SK-N-SH (cell line): ENCODE measurements around the gene CRB1. TPM values are rescaled to one million over a fixed set of nuclear protein-coding genes. Genes with fewer than 3 reads are reported as not detected.

Source experiments
- CTCF ChIA-PET: fragments of 300-600, 350-600 bp; formaldehyde crosslinking; extraction: SDS; loops from one replicate; lab custom pipeline; 2021; lab: Yijun Ruan, JAX
- POLR2A ChIA-PET: fragments of 350-600 bp; sonication (Branson Sonifier 250); formaldehyde crosslinking; extraction: SDS; loops from one replicate; lab custom pipeline; 2020; ENCODE audit warnings: antibody characterized with exemption, inconsistent platforms; lab: Yijun Ruan, JAX
- DNase-seq: peaks from one replicate; pipeline ENCODE4 v3.0.0; 2012
- H2AFZ ChIP-seq: fragments of 200-600 bp; sonication (generic); 2 replicates; pipeline ENCODE4 v1.8.1; 2016; ENCODE audit warnings: antibody characterized with exemption, mild to moderate bottlenecking, low read depth
- H3F3A ChIP-seq: fragments of 200-600 bp; sonication (generic); replicated peaks from 2 replicates; pipeline ENCODE3; 2016; ENCODE audit warnings: antibody characterized with exemption, mild to moderate bottlenecking; ENCODE audit not compliant: insufficient read depth
- H3K27ac ChIP-seq, 2 experiments: fragments of 200-500 bp in 1 of 2; fragments of 200-600 bp in 1 of 2; sonication (Bioruptor generic) in 1 of 2; sonication (generic), shearing (Covaris generic) in 1 of 2; 2 replicates each; pipeline versions ENCODE4 v1.5.1 to v1.6.1; 2014 to 2016; ENCODE audit warnings: low read depth in 2 of 2, inconsistent platforms in 1 of 2, low read length in 1 of 2, mild to moderate bottlenecking in 1 of 2, mixed read lengths in 1 of 2
- H3K27me3 ChIP-seq: fragments of 200-600 bp; sonication (generic), shearing (Covaris generic); 2 replicates; pipeline ENCODE4 v1.6.1; 2016; ENCODE audit warnings: mixed run types; ENCODE audit not compliant: insufficient read depth
- H3K36me3 ChIP-seq, 2 experiments: fragments of 200-500 bp in 1 of 2; fragments of 200-600 bp in 1 of 2; sonication (Bioruptor generic) in 1 of 2; sonication (generic) in 1 of 2; replicated peaks in 1 of 2; 2 replicates each; pipeline versions ENCODE3 to v1.5.1; 2014 to 2016; ENCODE audit warnings: low read length in 1 of 2, mild to moderate bottlenecking in 1 of 2; ENCODE audit not compliant: insufficient read depth in 2 of 2, control insufficient read depth in 1 of 2
- H3K4me1 ChIP-seq, 2 experiments: fragments of 200-500 bp in 1 of 2; fragments of 200-600 bp in 1 of 2; sonication (Bioruptor generic) in 1 of 2; sonication (generic), shearing (Covaris generic) in 1 of 2; 2 replicates each; pipeline versions ENCODE4 v1.5.1 to v1.6.1; 2014 to 2016; ENCODE audit warnings: low read depth in 1 of 2, low read length in 1 of 2, mixed run types in 1 of 2; ENCODE audit not compliant: insufficient read depth in 2 of 2, control insufficient read depth in 1 of 2
- H3K4me2 ChIP-seq: fragments of 200-600 bp; sonication (generic), shearing (Covaris generic); 2 replicates; pipeline ENCODE4 v1.6.1; 2017; ENCODE audit warnings: mixed run types
- H3K4me3 ChIP-seq, 2 experiments: fragments of 200-500 bp in 1 of 2; fragments of 200-600 bp in 1 of 2; sonication (Bioruptor generic) in 1 of 2; sonication (generic), shearing (Covaris generic) in 1 of 2; 2 replicates each; pipeline versions ENCODE4 v1.5.1 to v1.8.1; 2014 to 2016; ENCODE audit warnings: low read depth in 2 of 2, inconsistent platforms in 1 of 2, low read length in 1 of 2, mild to moderate bottlenecking in 1 of 2, mixed read lengths in 1 of 2, moderate library complexity in 1 of 2
- H3K79me2 ChIP-seq: fragments of 200-600 bp; sonication (generic); 2 replicates; pipeline ENCODE4 v1.8.1; 2017; ENCODE audit warnings: mild to moderate bottlenecking; ENCODE audit not compliant: insufficient read depth
- H3K9ac ChIP-seq: fragments of 200-600 bp; sonication (generic); 2 replicates; pipeline ENCODE4 v1.6.1; 2017; ENCODE audit warnings: mixed run types
- H3K9me2 ChIP-seq: fragments of 200-600 bp; sonication (generic); 2 replicates; pipeline ENCODE4 v1.6.1; 2017; ENCODE audit warnings: mixed run types
- H3K9me3 ChIP-seq: fragments of 200-600 bp; sonication (generic); 2 replicates; pipeline ENCODE4 v1.6.1; 2017; ENCODE audit warnings: mixed run types, mild to moderate bottlenecking, moderate library complexity
- H4K20me1 ChIP-seq: fragments of 200-600 bp; sonication (generic); 2 replicates; pipeline ENCODE4 v1.6.1; 2017; ENCODE audit warnings: mild to moderate bottlenecking, mixed run types; ENCODE audit not compliant: insufficient read depth
- CHD2 ChIP-seq: fragments of 150-350 bp; IDR thresholded peaks from 2 replicates; pipeline ENCODE4 v1.6.1; 2018; ENCODE audit warnings: low read length; ENCODE audit not compliant: partially characterized antibody
- ELF1 ChIP-seq: IDR thresholded peaks from 2 replicates; pipeline ENCODE4 v1.4.0; 2012
- EZH2phosphoT487 ChIP-seq: fragments of 200-600 bp; sonication (generic); IDR thresholded peaks from 2 replicates; pipeline ENCODE4 v1.6.1; 2017; ENCODE audit warnings: low read depth, mixed run types, mild to moderate bottlenecking, antibody characterized with exemption, moderate library complexity, borderline replicate concordance
- FOSL2 ChIP-seq: IDR thresholded peaks from 2 replicates; pipeline ENCODE4 v1.4.0; 2012; ENCODE audit warnings: low read depth, mild to moderate bottlenecking, moderate library complexity, borderline replicate concordance
- JUND ChIP-seq: IDR thresholded peaks from 2 replicates; pipeline ENCODE4 v1.4.0; 2012
- MEF2A ChIP-seq: IDR thresholded peaks from 2 replicates; pipeline ENCODE4 v1.4.0; 2012; ENCODE audit warnings: low read depth, borderline replicate concordance
- MXI1 ChIP-seq: IDR thresholded peaks from 2 replicates; pipeline ENCODE4 v1.6.1; 2012; ENCODE audit warnings: mild to moderate bottlenecking, low read depth, low read length, improper control_type of control experiment
- NRF1 ChIP-seq: IDR thresholded peaks from 2 replicates; pipeline ENCODE4 v1.6.1; 2012; ENCODE audit warnings: low read depth, mild to moderate bottlenecking, low read length
- POLR2AphosphoS5 ChIP-seq: IDR thresholded peaks from 2 replicates; pipeline ENCODE4 v1.6.1; 2012; ENCODE audit warnings: low read depth, low read length
- RAD21 ChIP-seq: IDR thresholded peaks from 2 replicates; pipeline ENCODE4 v1.6.1; 2012; ENCODE audit warnings: mild to moderate bottlenecking, low read length
- RCOR1 ChIP-seq: fragments of 150-350 bp; IDR thresholded peaks from 2 replicates; pipeline ENCODE4 v1.6.1; 2017; ENCODE audit warnings: antibody characterized with exemption, low read length
- RFX5 ChIP-seq: IDR thresholded peaks from 2 replicates; pipeline ENCODE4 v1.6.1; 2012; ENCODE audit warnings: mild to moderate bottlenecking, improper control_type of control experiment, low read length
- RXRA ChIP-seq: IDR thresholded peaks from 2 replicates; pipeline ENCODE4 v1.4.0; 2012; ENCODE audit warnings: low read depth, mild to moderate bottlenecking, borderline replicate concordance
- TAF1 ChIP-seq: IDR thresholded peaks from 2 replicates; pipeline ENCODE4 v1.6.1; 2012; ENCODE audit warnings: low read depth, mild to moderate bottlenecking, low read length, moderate library complexity, borderline replicate concordance
- TEAD4 ChIP-seq: IDR thresholded peaks from 2 replicates; pipeline ENCODE4 v1.4.0; 2012; ENCODE audit warnings: mild to moderate bottlenecking, borderline replicate concordance; ENCODE audit not compliant: insufficient read depth
- YY1 ChIP-seq: IDR thresholded peaks from 2 replicates; pipeline ENCODE4 v1.4.0; 2012; ENCODE audit warnings: low read depth, mild to moderate bottlenecking
- WGBS: methylation state at CpG from one replicate; pipeline ENCODE4 v1.1.6; 2017; ENCODE audit warnings: low lambda C conversion rate; 5-methylcytosine and 5-hydroxymethylcytosine counted together
- polyA plus RNA-seq, 3 experiments: library from polyadenylated mRNA; depleted of rRNA; stranded (reverse); fragments of >200 nt; gene quantifications; 2 replicates each; pipeline ENCODE4 v1.2.3, GENCODE V29; 2012
- TF ChIP-seq, protein P1 (sequence below): IDR thresholded peaks from 2 replicates; pipeline ENCODE4 v1.4.0; 2012; ENCODE audit warnings: low read depth, borderline replicate concordance
- TF ChIP-seq, protein P2 (sequence below): fragments of 150-350 bp; IDR thresholded peaks from 2 replicates; pipeline ENCODE4 v1.6.1; 2016; ENCODE audit warnings: mild to moderate bottlenecking, low read depth, low read length
- TF ChIP-seq, protein P3 (sequence below): fragments of 150-350 bp; IDR thresholded peaks from 2 replicates; pipeline ENCODE4 v1.6.1; 2017; ENCODE audit warnings: antibody characterized with exemption, low read length, low read depth, borderline replicate concordance
- TF ChIP-seq, protein P4 (sequence below): IDR thresholded peaks from 2 replicates; pipeline ENCODE4; 2012

CRB1 gene
- polyA plus RNA-seq, 1 of the 3 experiments (the other 2 are of a cell fraction): 0.13 TPM

DNA sequence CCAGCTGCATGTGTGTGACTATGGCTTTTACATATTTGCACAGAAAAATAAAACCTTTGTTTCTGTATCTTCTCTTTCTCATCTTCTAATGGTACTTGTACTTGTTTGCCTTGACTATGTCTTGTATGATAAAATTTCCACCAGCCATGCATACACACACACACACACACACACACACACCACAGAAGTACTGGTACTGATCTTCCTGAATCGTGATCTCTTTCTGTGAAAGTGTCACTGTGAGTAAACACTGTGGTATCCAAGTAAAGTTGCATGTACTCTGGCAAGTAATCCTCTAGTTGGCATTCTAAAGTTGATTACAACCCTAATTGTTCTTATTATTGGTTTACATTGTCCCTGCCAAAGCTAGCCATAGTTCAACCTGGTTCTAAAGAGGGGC is 176.7 kb downstream of the CRB1 start:
- DNase-seq: no peak
- ChIA-PET CTCF (interaction anchor here (1.1 to 1.7 kb wide), 2 partner anchors 38 to 75 kb away, joined by 3 to 4 read pairs; no protein-coding TSS in a partner anchor), POLR2A (no interaction called here)
- Histone ChIP-seq H3K36me3 (no peaks in the 10 kb centered on the region), H3F3A (peaks cover 6% of the 10 kb centered on the region), H3K79me2 (no peaks in the 10 kb centered on the region), H3K27ac (no peak overlapping the region), H3K4me2 (no peak overlapping the region), H3K4me1 (no peaks in the 10 kb centered on the region; a peak in 1 of 4 replicates), H4K20me1 (no peaks in the 10 kb centered on the region), H3K9ac (no peak overlapping the region), H3K27me3 (no peaks in the 10 kb centered on the region), H2AFZ (no peak overlapping the region), H3K9me3 (no peaks in the 10 kb centered on the region), H3K9me2 (no peaks in the 10 kb centered on the region), H3K4me3 (no peak overlapping the region)
- 30% methylated on average over 1 of the region's 1 CpG for WGBS
- no peak for TF ChIP-seq CHD2
- TF ChIP-seq MEF2A: no peak
- TF ChIP-seq TEAD4: no peak
- no peak for TF ChIP-seq NRF1
- no peak for TF ChIP-seq ELF1
- TF ChIP-seq EZH2phosphoT487: no peak
- TF ChIP-seq JUND: no peak
- TF ChIP-seq RFX5: no peak
- TF ChIP-seq, protein P1, sequence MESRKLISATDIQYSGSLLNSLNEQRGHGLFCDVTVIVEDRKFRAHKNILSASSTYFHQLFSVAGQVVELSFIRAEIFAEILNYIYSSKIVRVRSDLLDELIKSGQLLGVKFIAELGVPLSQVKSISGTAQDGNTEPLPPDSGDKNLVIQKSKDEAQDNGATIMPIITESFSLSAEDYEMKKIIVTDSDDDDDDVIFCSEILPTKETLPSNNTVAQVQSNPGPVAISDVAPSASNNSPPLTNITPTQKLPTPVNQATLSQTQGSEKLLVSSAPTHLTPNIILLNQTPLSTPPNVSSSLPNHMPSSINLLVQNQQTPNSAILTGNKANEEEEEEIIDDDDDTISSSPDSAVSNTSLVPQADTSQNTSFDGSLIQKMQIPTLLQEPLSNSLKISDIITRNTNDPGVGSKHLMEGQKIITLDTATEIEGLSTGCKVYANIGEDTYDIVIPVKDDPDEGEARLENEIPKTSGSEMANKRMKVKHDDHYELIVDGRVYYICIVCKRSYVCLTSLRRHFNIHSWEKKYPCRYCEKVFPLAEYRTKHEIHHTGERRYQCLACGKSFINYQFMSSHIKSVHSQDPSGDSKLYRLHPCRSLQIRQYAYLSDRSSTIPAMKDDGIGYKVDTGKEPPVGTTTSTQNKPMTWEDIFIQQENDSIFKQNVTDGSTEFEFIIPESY: no peak
- TF ChIP-seq RXRA: no peak
- TF ChIP-seq, protein P2, sequence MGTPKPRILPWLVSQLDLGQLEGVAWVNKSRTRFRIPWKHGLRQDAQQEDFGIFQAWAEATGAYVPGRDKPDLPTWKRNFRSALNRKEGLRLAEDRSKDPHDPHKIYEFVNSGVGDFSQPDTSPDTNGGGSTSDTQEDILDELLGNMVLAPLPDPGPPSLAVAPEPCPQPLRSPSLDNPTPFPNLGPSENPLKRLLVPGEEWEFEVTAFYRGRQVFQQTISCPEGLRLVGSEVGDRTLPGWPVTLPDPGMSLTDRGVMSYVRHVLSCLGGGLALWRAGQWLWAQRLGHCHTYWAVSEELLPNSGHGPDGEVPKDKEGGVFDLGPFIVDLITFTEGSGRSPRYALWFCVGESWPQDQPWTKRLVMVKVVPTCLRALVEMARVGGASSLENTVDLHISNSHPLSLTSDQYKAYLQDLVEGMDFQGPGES: no peak
- TF ChIP-seq FOSL2: no peak
- TF ChIP-seq POLR2AphosphoS5: no peak
- TF ChIP-seq, protein P3, sequence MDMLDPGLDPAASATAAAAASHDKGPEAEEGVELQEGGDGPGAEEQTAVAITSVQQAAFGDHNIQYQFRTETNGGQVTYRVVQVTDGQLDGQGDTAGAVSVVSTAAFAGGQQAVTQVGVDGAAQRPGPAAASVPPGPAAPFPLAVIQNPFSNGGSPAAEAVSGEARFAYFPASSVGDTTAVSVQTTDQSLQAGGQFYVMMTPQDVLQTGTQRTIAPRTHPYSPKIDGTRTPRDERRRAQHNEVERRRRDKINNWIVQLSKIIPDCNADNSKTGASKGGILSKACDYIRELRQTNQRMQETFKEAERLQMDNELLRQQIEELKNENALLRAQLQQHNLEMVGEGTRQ: no peak

DNA sequence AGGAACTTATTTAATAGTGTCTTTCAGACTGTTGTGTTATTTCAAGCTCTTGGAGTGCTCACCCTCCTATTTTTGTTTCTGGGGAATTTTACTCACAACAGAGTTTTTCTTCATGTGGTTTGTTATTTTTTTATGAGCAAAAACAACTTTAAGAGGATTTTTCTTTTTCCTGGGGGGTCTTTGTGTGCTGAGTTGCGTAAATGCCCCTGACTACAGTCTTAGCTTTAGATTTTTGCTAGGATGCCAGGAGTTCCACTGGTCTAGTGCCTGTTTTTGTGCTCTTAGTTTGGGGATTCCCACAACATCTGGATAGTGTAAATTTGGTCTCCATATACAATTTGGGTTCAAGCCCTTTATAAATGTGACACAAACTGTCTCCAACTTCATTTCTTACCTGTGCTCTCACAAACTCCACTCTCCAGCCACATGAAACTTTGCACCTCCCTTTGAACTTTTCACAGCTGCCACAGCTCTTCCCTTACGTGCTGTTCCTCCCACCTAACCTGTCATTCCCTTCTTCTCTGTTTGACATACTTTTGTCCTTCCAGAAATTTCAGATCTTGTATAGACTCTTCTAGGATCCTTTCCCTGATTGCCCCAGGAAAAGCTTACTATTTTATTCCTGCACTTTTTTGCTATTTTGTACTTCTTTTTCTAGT is 180.2 kb downstream of the CRB1 start:
- ChIA-PET POLR2A (no interaction called here), CTCF (interaction anchor here (1.1 kb wide), 2 partner anchors 9 to 467 kb away, joined by 3 read pairs; no protein-coding TSS in a partner anchor)
- H3K79me2 ChIP-seq: no peaks in the 10 kb centered on the region
- H3F3A ChIP-seq: no peaks in the 10 kb centered on the region
- H3K27me3 ChIP-seq: no peaks in the 10 kb centered on the region
- no peak overlapping the region for H3K4me2 ChIP-seq
- no peak overlapping the region for H3K9ac ChIP-seq
- no peaks in the 10 kb centered on the region for H3K4me1 ChIP-seq
- H3K27ac ChIP-seq: no peak overlapping the region
- no peaks in the 10 kb centered on the region for H3K36me3 ChIP-seq
- WGBS: 38% methylated on average over 2 of the region's 2 CpGs
- no peaks in the 10 kb centered on the region for H3K9me2 ChIP-seq
- H3K9me3 ChIP-seq: no peaks in the 10 kb centered on the region
- H4K20me1 ChIP-seq: no peaks in the 10 kb centered on the region
- H3K4me3 ChIP-seq: no peak overlapping the region
- H2AFZ ChIP-seq: no peak overlapping the region
- DNase-seq: no peak
- no peak for TF ChIP-seq CHD2
- TF ChIP-seq MXI1: no peak
- TF ChIP-seq, protein P2: no peak
- no peak for TF ChIP-seq EZH2phosphoT487
- TF ChIP-seq, protein P3: no peak
- TF ChIP-seq RXRA: no peak
- TF ChIP-seq YY1: no peak
- TF ChIP-seq RAD21: no peak
- no peak for TF ChIP-seq MEF2A
- TF ChIP-seq, protein P4, sequence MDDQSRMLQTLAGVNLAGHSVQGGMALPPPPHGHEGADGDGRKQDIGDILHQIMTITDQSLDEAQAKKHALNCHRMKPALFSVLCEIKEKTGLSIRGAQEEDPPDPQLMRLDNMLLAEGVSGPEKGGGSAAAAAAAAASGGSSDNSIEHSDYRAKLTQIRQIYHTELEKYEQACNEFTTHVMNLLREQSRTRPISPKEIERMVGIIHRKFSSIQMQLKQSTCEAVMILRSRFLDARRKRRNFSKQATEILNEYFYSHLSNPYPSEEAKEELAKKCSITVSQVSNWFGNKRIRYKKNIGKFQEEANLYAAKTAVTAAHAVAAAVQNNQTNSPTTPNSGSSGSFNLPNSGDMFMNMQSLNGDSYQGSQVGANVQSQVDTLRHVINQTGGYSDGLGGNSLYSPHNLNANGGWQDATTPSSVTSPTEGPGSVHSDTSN: no peak
- TF ChIP-seq TAF1: no peak
- no peak for TF ChIP-seq RCOR1
